HepG2 (cell line): ENCODE data around the gene MOK. TPM values are rescaled to one million over a fixed set of nuclear protein-coding genes. Genes with fewer than 3 reads are reported as not detected.

Source experiments
- ATAC-seq: fragments of 200-7000 bp; cut with Tn5 transposase; 3 replicates; pipeline ENCODE4 v1.9.1; 2020; ENCODE audit warnings: mild to moderate bottlenecking, moderate library complexity
- BruUV-seq: library from RNA; stranded (reverse); fragments of 400-500 nt; replicated peaks from 2 replicates; lab custom pipeline; 2021; lab: Mats Ljungman, UMichigan
- CTCF ChIA-PET: fragments of 300-600 bp; formaldehyde crosslinking; extraction: SDS; loops from one replicate; lab custom pipeline; 2021; ENCODE audit warnings: low total read pairs, inconsistent platforms, low intra/inter-chr PET ratio; lab: Yijun Ruan, JAX
- POLR2A ChIA-PET: fragments of 350-600 bp; sonication (Branson Sonifier 250); formaldehyde crosslinking; loops from one replicate; lab custom pipeline; 2020; ENCODE audit warnings: antibody characterized with exemption, inconsistent platforms; lab: Yijun Ruan, JAX
- DNase-seq: peaks from one replicate; pipeline ENCODE4 v3.0.0-alpha.2; 2015; ENCODE audit warnings: low spot score
- FAIRE-seq: peaks from 3 replicates; lab custom pipeline; 2011; peaks lifted over from hg19 to GRCh38; lab: Jason Lieb, UNC
- H2AFZ ChIP-seq: one replicate; pipeline ENCODE4 v1.6.1; 2011; ENCODE audit warnings: low read length, inconsistent platforms
- H3K27ac ChIP-seq: fragments of 300-600 bp; 3 replicates; pipeline ENCODE4 v1.8.0; 2011; ENCODE audit warnings: mixed run types, mild to moderate bottlenecking, mixed read lengths, low read length, inconsistent platforms; ENCODE audit not compliant: insufficient read depth; ENCODE audit errors: extremely low read length
- H3K27me3 ChIP-seq, 2 experiments: fragments of 200-600 bp in 1 of 2; 2 replicates in 1 of 2; 3 replicates in 1 of 2; pipeline versions ENCODE4 v1.6.0 to v1.8.0; 2011; ENCODE audit warnings: low read length in 2 of 2, mild to moderate bottlenecking in 2 of 2, moderate library complexity in 2 of 2, inconsistent platforms in 1 of 2; ENCODE audit not compliant: insufficient read depth in 2 of 2, control insufficient read depth in 1 of 2
- H3K36me3 ChIP-seq, 2 experiments: fragments of 200-600 bp in 1 of 2; replicated peaks in 1 of 2; 2 replicates in 1 of 2; 3 replicates in 1 of 2; pipeline versions ENCODE4 v1.5.1 to v1.8.0; 2011; ENCODE audit warnings: low read length in 2 of 2, inconsistent platforms in 1 of 2; ENCODE audit not compliant: insufficient read depth in 2 of 2, control insufficient read depth in 1 of 2
- H3K4me1 ChIP-seq: 2 replicates; pipeline ENCODE4 v1.5.1; 2012; ENCODE audit warnings: low read length, inconsistent platforms; ENCODE audit not compliant: insufficient read depth
- H3K4me2 ChIP-seq: 2 replicates; pipeline ENCODE4 v1.6.0; 2011; ENCODE audit warnings: low read depth, low read length, inconsistent platforms
- H3K4me3 ChIP-seq, 3 experiments: fragments of 200-600 bp in 1 of 3; sonication (generic), shearing (Covaris generic) in 1 of 3; replicated peaks in 1 of 3; 2 replicates each; pipeline ENCODE4 v1.5.1; 2011 to 2016; ENCODE audit warnings: low read length in 3 of 3, inconsistent platforms in 2 of 3, low read depth in 2 of 3, mild to moderate bottlenecking in 2 of 3, control low read depth in 1 of 3, mixed read lengths in 1 of 3; ENCODE audit not compliant: insufficient read depth in 1 of 3
- H3K79me2 ChIP-seq: one replicate; pipeline ENCODE4 v1.6.1; 2011; ENCODE audit warnings: low read length, inconsistent platforms; ENCODE audit not compliant: insufficient read depth
- H3K9ac ChIP-seq: 2 replicates; pipeline ENCODE4 v1.6.0; 2011; ENCODE audit warnings: mild to moderate bottlenecking, low read depth, low read length, inconsistent platforms; ENCODE audit not compliant: insufficient read depth
- H3K9me3 ChIP-seq: 2 replicates; pipeline ENCODE4 v1.5.1; 2012; ENCODE audit warnings: mild to moderate bottlenecking, low read length
- H4K20me1 ChIP-seq: 2 replicates; pipeline ENCODE4 v1.6.0; 2011; ENCODE audit warnings: inconsistent platforms, mild to moderate bottlenecking, low read length, moderate library complexity; ENCODE audit not compliant: insufficient read depth
- ELK4 ChIP-seq: sonication (generic); formaldehyde crosslinking; IDR thresholded peaks from 2 replicates; pipeline ENCODE4 v1.9.0; 2021; ENCODE audit warnings: missing genetic modification reagents, borderline replicate concordance
- FOXO4 ChIP-seq: sonication (generic); formaldehyde crosslinking; conservative IDR thresholded peaks from 2 replicates; pipeline ENCODE4 v1.8.1; 2023; ENCODE audit warnings: missing genetic modification reagents
- FUBP1 ChIP-seq: sonication (generic); formaldehyde crosslinking; IDR thresholded peaks from 2 replicates; pipeline ENCODE4 v1.5.1; 2020; ENCODE audit warnings: missing genetic modification reagents, mild to moderate bottlenecking, borderline replicate concordance
- RAD51 ChIP-seq: fragments of 450-650 bp; IDR thresholded peaks from 2 replicates; pipeline ENCODE4 v1.6.1; 2016; ENCODE audit warnings: borderline replicate concordance
- SIX1 ChIP-seq: sonication (generic); formaldehyde crosslinking; IDR thresholded peaks from 2 replicates; pipeline ENCODE4 v1.4.0; 2020; ENCODE audit warnings: missing genetic modification reagents, borderline replicate concordance
- SRF ChIP-seq: IDR thresholded peaks from 2 replicates; pipeline ENCODE4 v1.6.1; 2011; ENCODE audit warnings: mild to moderate bottlenecking, low read depth, low read length, moderate library complexity
- TCF7L2 ChIP-seq: IDR thresholded peaks from 2 replicates; pipeline ENCODE4 v1.6.1; 2011; ENCODE audit warnings: mild to moderate bottlenecking, low read depth, low read length, moderate library complexity
- TOPORS ChIP-seq: sonication (generic); formaldehyde crosslinking; IDR thresholded peaks from 2 replicates; pipeline ENCODE4 v1.8.0; 2023; ENCODE audit warnings: mild to moderate bottlenecking, missing genetic modification reagents
- TRIM22 ChIP-seq: fragments of 450-650 bp; IDR thresholded peaks from 2 replicates; pipeline ENCODE4 v1.6.1; 2017
- ZFP1 ChIP-seq: IDR thresholded peaks from 2 replicates; pipeline ENCODE4 v1.6.1; 2016
- ZIK1 ChIP-seq: sonication (generic); formaldehyde crosslinking; IDR thresholded peaks from 2 replicates; pipeline ENCODE4 v1.5.0; 2020; ENCODE audit warnings: mild to moderate bottlenecking, low read depth, missing genetic modification reagents, borderline replicate concordance
- ZNF484 ChIP-seq: sonication (generic); formaldehyde crosslinking; IDR thresholded peaks from 2 replicates; pipeline ENCODE4 v1.5.1; 2020; ENCODE audit warnings: mild to moderate bottlenecking, low read depth, missing genetic modification reagents, borderline replicate concordance
- ZNF552 ChIP-seq: sonication (generic); formaldehyde crosslinking; IDR thresholded peaks from 2 replicates; pipeline ENCODE4 v1.9.0; 2022; ENCODE audit warnings: missing genetic modification reagents, mild to moderate bottlenecking, borderline replicate concordance
- ZSCAN25 ChIP-seq: sonication (generic); formaldehyde crosslinking; IDR thresholded peaks from 2 replicates; pipeline ENCODE4 v1.8.0; 2022; ENCODE audit warnings: mild to moderate bottlenecking, missing genetic modification reagents
- WGBS: methylation state at CpG from one replicate; pipeline ENCODE4 v1.1.6; 2017; ENCODE audit warnings: low lambda C conversion rate; 5-methylcytosine and 5-hydroxymethylcytosine counted together
- in situ Hi-C: cut with HindIII; loops from 2 replicates; pipeline ENCODE4 v1.10.0; 2017; ENCODE audit warnings: low pct_unique_long_range_greater_than_20kb; ENCODE audit not compliant: extremely low pct_ligation_motif_present
- intact Hi-C: fragments of 100-400 bp; cut with micrococcal nuclease; formaldehyde crosslinking; loops from one replicate; pipeline ENCODE4 v1.10.0; 2022; ENCODE audit not compliant: unreplicated experiment
- polyA plus RNA-seq, 8 experiments: library from polyadenylated mRNA; depleted of rRNA in 3 of 8; stranded (reverse) in 7 of 8; unstranded in 1 of 8; fragments of >200 nt; fragmentation: Illumina TruSeq in 4 of 8; extraction: Trizol in 4 of 8; gene quantifications; 2 replicates each; pipeline versions ENCODE4 v1.2.1 to v1.2.3, GENCODE V29; 2011 to 2016; ENCODE audit warnings: low read depth in 4 of 8, missing spikeins in 1 of 8, mixed read lengths in 1 of 8; ENCODE audit not compliant: insufficient read depth in 1 of 8
- total RNA-seq, 5 experiments: library from RNA; depleted of rRNA; stranded (reverse); fragments of >200 nt; fragmentation: Illumina TruSeq; extraction: Trizol; gene quantifications; 2 replicates each; pipeline ENCODE4 v1.2.3, GENCODE V29; 2016; ENCODE audit warnings: low read depth in 1 of 5

MOK gene
- total and polyA plus RNA-seq, 2 of the 13 experiments (the other 11 are each of a cell fraction or from before 2014, with no cell fraction given), result 15.3 to 16.9 TPM

- ATAC-seq (no peak), FAIRE-seq (no peak), DNase-seq (no peak)
- BruUV-seq, result no TSS peak
- 94% methylated on average over 7 of the region's 8 CpGs for WGBS
- H3K36me3 ChIP-seq, result no peaks in the 10 kb centered on the region
- intact Hi-C loops, result no loop called here
- H3K9me3 ChIP-seq, result no peaks in the 10 kb centered on the region
- POLR2A ChIA-PET, result no interaction called here
- no peaks in the 10 kb centered on the region for H4K20me1 ChIP-seq
- no peak overlapping the region for H3K9ac ChIP-seq
- no peaks in the 10 kb centered on the region for H3K27me3 ChIP-seq
- H3K4me3 ChIP-seq, result no peak overlapping the region
- TF ChIP-seq SRF, result no peak
- no peak for TF ChIP-seq ZNF484 (CRISPR knock-in tag)
- no peaks in the 10 kb centered on the region for H3K79me2 ChIP-seq
- H3K4me2 ChIP-seq, result no peak overlapping the region
- CTCF ChIA-PET, result no interaction called here
- H2AFZ ChIP-seq, result no peak overlapping the region
- H3K4me1 ChIP-seq, result peaks cover 8% of the 10 kb centered on the region
- H3K27ac ChIP-seq, result no peak overlapping the region
- in situ Hi-C loops, result no loop called here
These were observed 53.8 kb downstream of the MOK start for GRCh38 chr14:102251161-102251560.

- Histone ChIP-seq H3K9me3 (no peaks in the 10 kb centered on the region), H3K4me2 (no peak overlapping the region), H3K4me3 (no peak overlapping the region), H3K9ac (no peak overlapping the region), H3K27ac (no peak overlapping the region), H3K27me3 (no peaks in the 10 kb centered on the region), H3K4me1 (peaks cover 8% of the 10 kb centered on the region), H3K36me3 (no peaks in the 10 kb centered on the region), H3K79me2 (no peaks in the 10 kb centered on the region), H4K20me1 (no peaks in the 10 kb centered on the region), H2AFZ (no peak overlapping the region)
- CTCF ChIA-PET, result no interaction called here
- ATAC-seq, result no peak
- FAIRE-seq, result no peak
- intact Hi-C loops, result no loop called here
- in situ Hi-C loops, result no loop called here
- DNase-seq, result no peak
- WGBS, result 97% methylated on average over 15 of the region's 15 CpGs
- no TSS peak for BruUV-seq
- POLR2A ChIA-PET, result no interaction called here
- TF ChIP-seq ZIK1 (CRISPR knock-in tag), result no peak
- no peak for TF ChIP-seq ZNF552 (CRISPR knock-in tag)
- no peak for TF ChIP-seq FOXO4 (CRISPR knock-in tag)
- TF ChIP-seq TRIM22, result no peak
- TF ChIP-seq ZFP1, result no peak
- TF ChIP-seq RAD51, result no peak
- no peak for TF ChIP-seq FUBP1 (CRISPR knock-in tag)
- TF ChIP-seq TOPORS (CRISPR knock-in tag), result no peak
- no peak for TF ChIP-seq SIX1 (CRISPR knock-in tag)
- TF ChIP-seq ZSCAN25 (CRISPR knock-in tag), result no peak
- TF ChIP-seq TCF7L2, result no peak
- TF ChIP-seq ELK4, result no peak
These were observed 54.3 kb downstream of the MOK start for GRCh38 chr14:102250636-102251035.
